COR-L47 (cell line): ENCODE data around the gene ATG16L1.

Experiments used
- DNase-seq: peaks from one replicate; lab custom pipeline; 2025; lab: John Stamatoyannopoulos, UW

Gene ATG16L1

GRCh38 chr2:233260661-233261060, 9.2 kb downstream of the ATG16L1 start:
- DNase-seq, result no peak

- DNase-seq, result no peak
Measured at GRCh38 chr2:233261819-233262555, 10.5 kb downstream of the ATG16L1 start.

GRCh38 chr2:233262562-233262961, 11.1 kb downstream of the ATG16L1 start:
- DNase-seq, result no peak

- DNase-seq, result no peak
Measured at GRCh38 chr2:233263045-233263570, 11.6 kb downstream of the ATG16L1 start.

- DNase-seq, result no peak
Measured at GRCh38 chr2:233264667-233265066, 13.2 kb downstream of the ATG16L1 start.

GRCh38 chr2:233265899-233266431, 14.5 kb downstream of the ATG16L1 start:
- DNase-seq, result no peak

GRCh38 chr2:233266481-233266880, 15.0 kb downstream of the ATG16L1 start:
- no peak for DNase-seq

- DNase-seq, result no peak
Measured at GRCh38 chr2:233267516-233268245, 16.2 kb downstream of the ATG16L1 start.

GRCh38 chr2:233270366-233270765, 18.9 kb downstream of the ATG16L1 start:
- DNase-seq, result no peak

GRCh38 chr2:233270951-233271350, 19.5 kb downstream of the ATG16L1 start:
- no peak for DNase-seq

GRCh38 chr2:233271693-233272092, 20.2 kb downstream of the ATG16L1 start:
- DNase-seq, result no peak

- no peak for DNase-seq
Measured at GRCh38 chr2:233273120-233273519, 21.6 kb downstream of the ATG16L1 start.

- no peak for DNase-seq
Measured at GRCh38 chr2:233275223-233275622, 23.8 kb downstream of the ATG16L1 start.

GRCh38 chr2:233278921-233279320, 27.4 kb downstream of the ATG16L1 start:
- DNase-seq, result no peak

- DNase-seq, result no peak
Measured at GRCh38 chr2:233280114-233280693, 28.7 kb downstream of the ATG16L1 start.

GRCh38 chr2:233281553-233281952, 30.1 kb downstream of the ATG16L1 start:
- no peak for DNase-seq

GRCh38 chr2:233281992-233282603, 30.6 kb downstream of the ATG16L1 start:
- no peak for DNase-seq

GRCh38 chr2:233285921-233286320, 34.4 kb downstream of the ATG16L1 start:
- DNase-seq, result no peak

GRCh38 chr2:233287871-233288270, 36.4 kb downstream of the ATG16L1 start:
- no peak for DNase-seq

- peak; percentile 27 for DNase-seq
Measured at GRCh38 chr2:233288663-233289062, 37.2 kb downstream of the ATG16L1 start.

GRCh38 chr2:233289648-233290047, 38.2 kb downstream of the ATG16L1 start:
- DNase-seq, result no peak
